Activated CD4-positive, alpha-beta T cell treated with anti-CD3 and anti-CD28 coated beads for 24 hours (primary cell): Measurements from ENCODE around the gene SPACA9.
A peak's percentile ranks its signal among the peaks of the same experiment; 100 is the strongest.

Source experiments
- DNase-seq, 2 donors: peaks; one replicate each; pipeline ENCODE4 v3.0.0-alpha.2; 2020; ENCODE audit warnings: low read depth in 2 of 2

Gene SPACA9

DNA sequence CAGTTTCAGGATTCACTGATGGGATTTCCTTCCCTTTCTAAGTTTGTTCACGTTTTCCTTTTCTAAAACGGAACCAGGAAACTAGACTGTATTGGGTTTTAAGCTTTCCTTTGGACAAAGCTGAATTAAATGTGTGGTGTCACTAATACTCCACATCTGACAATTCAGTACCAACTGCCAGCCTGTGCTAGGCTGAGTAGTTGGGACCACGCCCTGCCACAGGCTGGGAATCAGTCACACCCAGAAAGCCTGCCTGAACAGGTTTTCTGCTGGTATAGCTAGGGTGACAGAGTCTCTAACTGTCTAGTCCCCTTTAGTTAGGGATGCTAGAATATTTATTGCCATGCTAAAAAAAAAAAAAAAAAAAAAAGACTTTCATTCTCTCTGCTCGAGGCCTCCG is 15.6 kb downstream of the SPACA9 start:
- no peak for DNase-seq

DNA sequence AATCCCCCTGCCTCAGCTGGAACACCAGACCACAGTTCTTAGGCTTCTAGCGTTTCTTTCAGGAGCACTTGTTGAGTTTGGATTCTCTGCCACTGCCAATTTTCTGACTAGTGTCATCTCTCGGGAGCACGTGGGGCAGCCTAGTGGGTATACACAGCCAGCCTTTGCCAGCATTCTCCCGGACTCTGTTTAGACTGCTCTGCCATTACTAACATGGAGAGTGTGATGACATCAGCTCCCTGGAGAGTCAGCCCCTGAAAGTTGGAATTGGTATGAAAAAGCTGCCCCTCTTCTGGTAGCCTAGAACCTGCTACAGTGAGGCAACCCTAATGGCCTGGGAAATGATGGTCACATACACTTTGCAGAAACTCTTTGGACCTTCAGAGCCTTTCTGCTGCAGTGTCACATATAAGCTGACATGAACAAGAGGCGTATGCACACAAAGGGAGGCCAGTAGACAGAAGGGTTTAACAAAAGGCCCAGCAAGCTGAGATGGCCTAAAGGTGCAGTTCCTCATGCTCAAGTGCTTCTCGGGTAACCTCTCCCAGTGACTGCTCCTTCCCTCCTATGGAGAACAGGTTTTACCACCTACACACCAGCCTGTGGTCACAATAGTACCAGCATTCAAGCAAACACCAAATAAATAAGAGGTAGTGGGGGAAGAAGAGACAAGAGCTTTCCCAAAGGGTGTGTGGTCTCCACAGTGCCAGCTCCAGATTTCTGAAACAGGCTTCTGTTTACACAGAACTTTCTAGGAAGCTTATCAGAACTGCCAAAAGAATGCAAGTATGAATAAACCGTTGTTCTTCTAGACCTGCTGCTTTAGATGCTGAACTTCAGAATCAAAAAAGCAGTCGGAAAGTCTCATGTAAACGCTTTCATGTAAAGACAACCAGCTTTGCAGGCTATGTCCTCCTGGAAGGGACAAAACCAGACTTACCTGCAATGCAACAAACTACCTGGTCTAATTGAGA is 16.5 kb downstream of the SPACA9 start:
- no peak for DNase-seq

DNA sequence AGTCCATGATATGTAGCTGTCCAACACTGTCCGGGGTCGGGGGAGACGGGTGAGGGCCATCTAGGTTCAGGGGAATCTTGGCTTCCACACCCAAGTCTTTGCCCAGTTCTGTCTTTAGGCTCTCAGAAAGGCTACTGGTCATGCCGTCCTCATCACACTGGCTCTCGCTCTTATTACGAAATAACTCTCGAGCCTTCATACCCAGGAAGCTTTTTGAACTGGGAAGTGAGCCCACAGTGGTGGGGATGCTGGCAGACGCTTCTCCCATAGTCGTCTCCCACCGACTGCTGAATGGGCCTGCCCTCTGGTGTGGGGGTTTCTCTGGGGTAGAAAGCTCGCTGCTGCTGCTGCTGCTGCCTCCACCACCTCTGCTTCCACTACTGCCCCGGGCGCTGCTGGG is 17.6 kb downstream of the SPACA9 start:
- no peak for DNase-seq

DNA sequence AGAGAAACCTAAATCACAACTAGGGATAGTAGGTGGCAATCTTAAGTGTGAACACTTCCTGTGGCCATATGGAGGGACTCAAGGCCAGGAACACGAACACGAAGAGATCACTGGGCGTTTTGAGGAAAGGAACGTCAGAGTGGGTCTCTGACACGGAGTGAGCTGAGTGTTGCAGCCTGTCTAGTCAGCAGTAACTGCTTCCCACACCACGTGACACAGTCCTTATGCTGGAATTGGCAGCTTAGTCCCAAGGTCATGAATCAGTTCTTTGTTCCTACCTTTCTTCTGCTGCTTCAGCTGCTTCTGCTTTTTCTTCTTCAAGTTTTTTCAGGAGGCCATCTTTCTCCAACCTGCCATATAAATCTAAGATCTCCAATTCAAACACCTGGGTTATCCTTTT is 18.2 kb downstream of the SPACA9 start:
- DNase-seq: no peak

DNA sequence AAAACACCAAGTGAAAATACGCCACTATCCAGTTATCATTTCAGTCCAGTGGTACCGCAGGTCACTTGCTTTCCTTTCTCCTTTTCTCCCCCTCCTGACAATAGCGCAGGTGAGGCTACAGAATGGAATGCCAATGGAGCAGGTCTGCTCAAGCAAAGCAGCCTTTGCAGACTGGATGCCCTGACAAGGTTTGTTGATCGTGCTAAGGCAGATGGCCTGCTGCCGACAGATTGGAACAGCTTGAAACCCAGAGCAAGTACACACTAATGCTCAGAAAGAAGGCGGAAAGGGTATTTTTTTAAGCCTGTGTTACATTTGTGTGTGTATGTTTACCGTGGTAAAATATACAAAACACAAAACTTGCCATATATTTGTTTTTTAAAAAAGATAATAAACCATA is 19.4 kb downstream of the SPACA9 start:
- no peak for DNase-seq

DNA sequence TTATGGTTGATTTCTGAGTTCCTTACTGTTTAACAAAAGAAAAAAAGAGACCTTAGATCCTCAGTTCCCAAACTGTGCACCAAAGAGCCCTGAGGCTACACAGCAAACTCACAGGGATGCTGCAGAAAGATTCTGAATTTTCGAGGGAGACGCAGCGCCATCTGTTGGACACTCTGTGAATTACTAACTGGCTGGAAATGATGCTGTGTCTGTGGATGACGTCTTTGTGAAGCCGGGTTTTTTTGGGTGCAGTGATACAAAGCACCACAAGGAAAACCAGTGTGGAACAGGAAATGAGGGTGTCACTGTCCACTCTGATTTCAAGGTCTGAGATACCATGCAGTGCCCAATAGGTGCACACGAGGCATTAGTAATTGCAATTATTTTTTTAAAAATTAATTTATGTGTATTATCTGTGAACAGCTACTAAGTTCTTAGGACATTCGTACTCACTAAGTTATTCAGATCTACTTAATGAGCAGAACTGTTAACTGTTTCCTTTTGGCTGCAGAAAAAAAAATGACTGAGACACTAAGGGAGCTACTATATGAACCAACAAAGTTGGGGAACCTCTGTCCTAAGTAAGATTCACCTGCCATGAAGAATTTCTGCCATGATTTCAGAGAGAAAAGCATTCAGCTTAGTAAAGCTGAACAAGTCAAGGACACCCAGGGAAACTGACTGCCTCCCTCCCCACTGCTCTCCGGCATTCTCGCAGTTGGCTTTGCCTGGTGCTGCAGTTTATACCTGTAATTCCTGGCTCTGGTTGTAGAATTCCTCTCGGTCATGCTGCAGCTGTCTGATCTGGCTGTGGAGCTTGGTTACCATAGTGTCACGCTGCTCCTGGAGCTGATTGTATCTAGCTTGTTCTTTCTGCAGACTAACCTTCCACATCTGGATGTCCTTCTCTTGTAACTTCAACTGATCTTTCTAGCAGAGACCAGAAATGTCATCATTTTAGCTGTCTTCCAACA is 23.4 kb downstream of the SPACA9 start:
- peak; percentile 63 to 66 for DNase-seq

DNA sequence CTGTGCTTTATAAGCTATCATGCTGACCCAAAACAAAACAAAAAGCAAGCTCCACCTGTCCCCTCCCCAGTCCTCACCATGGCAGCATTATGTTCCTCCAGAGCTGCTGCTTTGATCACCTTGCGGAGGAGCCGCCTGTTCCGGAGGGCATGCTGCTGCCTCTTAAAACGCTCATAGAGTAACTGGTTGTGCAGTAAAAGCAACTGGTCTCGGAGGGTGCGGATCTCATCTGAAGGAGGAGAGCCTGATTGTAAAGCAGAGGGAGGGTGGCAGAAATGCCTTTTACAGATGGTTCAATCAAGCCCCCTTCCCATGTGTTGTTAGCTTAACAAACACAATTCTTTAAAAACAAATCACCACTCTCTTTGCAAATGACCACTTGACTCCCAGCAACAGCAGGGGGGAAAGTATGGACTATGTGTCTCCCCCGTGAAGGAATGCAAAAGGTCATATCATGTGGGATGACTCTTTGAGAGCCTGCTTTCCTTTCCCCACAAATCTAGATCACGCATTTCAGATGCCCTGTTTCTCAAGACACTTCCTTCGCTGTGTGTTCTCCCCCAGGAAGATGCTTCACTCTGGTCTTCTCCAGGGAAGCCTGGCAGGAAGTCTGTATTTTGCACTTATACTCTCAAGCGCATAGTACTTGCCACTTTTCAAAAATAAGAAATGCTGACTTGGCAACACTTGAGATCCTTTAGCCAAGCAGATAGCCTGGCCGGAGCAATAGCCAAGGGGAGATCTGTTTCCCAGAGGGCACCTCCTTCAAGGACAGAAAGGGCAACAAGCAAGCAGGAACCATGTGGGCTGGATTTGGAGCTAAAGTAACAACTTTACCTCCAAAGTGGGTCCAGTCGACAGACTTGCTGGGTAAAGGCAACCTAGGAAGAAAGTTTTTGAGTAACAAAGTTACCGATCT is 25.1 kb downstream of the SPACA9 start:
- DNase-seq: no peak

DNA sequence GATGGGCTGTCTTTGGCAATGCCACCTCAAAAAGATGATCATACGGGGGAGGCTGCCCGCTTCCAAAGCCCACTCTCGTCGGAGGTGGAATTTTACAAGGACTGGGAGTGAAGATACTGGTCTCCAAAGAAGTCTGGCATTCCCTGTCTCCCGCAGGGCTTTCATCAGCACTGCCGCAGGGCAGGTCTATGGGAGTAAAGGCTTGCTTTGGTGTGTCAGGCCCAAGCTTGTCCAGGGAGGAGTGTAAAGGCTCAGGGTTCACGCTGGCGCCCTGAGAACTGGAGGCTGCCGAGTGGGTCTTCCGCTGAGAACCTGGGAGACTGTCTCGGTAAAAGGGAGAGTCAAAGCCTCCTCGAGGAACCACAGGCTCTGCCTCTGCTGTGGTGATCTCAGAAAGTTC is 27.0 kb downstream of the SPACA9 start:
- DNase-seq: no peak

DNA sequence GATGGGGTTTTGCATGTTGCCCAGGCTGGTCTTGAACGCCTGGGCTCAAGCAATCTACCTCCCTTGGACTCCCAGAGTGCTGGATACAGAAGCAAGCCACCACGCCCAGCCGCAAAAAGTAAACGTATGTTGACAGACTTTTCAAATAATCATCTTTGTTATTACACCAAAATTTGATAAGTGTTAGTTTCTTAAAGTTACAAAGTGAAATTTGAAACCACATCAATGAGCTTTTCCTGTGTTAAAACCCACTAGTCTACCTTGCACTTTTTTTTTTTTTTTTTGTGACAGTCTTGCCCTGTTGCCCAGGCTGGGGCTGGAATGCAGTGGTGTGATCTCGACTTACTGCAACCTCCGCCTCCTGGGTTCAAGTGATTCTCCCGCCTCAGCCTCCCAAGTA is 29.9 kb downstream of the SPACA9 start:
- no peak for DNase-seq

DNA sequence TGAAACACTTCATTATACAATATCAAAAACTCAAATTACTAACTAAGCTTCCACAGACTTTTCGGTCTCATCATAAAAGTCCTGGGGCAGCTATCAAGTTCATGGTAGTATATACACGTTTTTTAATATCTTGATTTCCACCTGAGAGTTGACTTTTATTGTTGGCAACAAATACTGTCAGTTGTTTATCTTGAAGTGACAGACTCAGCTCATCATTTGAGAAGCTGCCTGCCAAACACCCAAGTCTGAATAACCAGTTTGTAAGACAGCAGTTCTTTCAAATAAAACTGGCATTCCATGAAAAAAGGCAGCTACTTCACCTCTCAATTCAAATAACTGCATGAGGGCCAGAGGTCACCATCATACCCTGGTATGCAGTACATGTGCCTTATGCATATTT is 30.6 kb downstream of the SPACA9 start:
- no peak for DNase-seq

DNA sequence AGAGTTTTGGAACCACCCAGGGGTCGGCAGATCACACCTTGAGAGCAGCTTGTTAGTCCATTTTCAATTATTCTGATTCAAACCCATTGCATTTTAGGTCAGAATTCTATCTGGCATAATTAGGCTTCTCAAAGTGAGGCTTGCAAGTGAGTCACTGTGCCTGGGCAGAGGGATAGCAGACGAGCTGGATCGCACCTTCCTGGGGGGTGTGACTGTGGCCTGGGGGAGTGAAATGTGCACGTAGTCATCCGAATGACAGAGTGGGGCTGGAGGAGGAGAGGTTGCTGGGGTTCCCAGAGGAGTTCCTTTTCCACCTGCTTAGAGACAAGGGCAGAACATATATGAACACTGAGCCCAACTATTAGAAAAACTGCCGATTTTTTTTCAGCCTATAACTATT is 31.7 kb downstream of the SPACA9 start:
- no peak for DNase-seq

DNA sequence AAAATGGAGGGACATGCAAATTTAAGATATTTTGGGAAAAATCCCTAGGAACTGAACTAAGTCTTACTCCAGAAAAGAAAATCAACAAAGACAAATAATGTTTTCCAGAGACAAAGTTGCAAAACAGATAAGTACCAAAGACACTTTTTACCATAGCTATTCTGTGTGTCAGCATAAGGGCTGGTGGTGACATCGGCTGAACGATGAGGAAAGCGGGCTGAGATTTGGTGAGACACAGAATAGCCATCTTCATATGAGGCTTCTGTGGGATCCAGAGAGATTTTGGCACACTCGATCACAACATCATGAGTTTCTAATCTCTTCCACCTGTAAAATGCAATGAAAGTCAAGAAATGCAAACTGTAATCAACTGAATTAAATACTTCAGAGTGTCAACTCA is 33.4 kb downstream of the SPACA9 start:
- no peak for DNase-seq

DNA sequence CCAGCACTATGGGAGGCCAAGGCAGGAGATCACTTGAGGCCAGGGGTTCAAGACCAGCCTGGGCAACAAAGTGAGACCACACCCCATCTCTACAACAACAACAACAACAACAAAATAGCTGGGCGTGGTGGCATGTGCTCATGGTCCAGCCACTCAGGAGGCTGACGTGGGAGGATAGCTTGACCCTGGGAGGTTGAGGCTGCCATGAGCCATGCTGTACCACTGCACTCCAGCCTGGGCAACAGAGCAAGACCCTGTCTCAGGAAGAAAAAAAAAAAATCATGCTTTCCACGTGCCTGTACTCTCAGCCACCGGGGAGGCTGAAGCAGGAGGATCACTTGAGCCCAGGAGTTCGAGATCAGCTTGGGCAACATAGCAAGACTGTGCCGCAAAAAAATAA is 36.2 kb downstream of the SPACA9 start:
- DNase-seq: no peak

DNA sequence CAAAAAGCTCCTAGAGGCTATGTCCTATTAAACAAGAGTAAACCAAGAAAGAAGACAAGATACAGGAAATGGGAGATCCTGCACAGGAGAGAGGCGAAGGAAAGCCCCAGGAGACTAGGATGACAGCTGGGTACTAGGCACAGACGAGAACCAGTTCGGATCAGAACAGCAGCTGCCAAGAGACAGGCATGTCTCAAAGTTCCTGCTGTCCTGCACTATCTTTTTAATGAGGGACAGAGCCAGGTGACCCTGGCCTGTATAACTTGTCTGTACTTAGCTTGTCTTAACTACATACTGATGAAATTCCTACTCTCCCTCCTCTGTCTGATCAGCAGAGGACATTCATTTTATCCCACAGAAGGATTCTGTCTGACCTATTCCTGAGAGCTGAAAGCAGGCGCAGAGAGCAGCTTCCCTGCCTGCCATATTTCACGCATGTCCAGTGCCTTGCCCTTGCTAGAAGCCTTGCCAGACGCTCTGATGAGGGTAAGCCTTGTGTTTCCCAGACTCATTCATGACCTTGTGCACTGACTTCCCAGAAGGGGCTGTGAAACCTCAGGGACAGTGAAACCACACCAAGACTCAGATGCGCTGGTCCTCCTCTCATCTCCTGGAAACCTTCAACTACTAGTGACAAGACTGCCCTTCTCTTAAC is 41.0 kb downstream of the SPACA9 start:
- no peak for DNase-seq

DNA sequence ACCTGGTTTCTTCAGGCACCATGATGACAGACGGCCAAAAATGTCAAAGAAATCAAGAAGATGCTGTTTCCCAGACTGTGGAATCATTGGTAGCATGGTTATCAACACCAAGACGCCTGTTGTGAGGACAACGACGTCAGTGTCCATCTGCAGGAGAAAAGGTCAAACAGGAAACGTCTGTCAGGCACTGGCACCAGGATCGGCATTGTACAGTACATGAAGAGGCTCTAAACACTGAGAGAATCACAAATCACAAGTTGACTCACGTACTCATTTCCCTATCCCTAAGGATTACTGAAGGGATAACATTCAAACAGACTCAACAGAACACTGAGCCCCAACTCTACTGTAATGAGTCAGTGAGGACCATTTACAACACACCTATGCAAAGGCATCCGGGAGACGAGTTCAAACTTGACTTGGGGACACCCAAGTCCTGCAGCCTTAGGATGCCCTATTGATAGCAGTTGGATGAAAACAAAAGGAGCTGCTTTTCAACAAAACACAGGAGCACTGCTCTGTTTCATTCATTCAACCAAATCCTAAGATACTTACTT is 44.7 kb downstream of the SPACA9 start:
- DNase-seq: no peak

DNA sequence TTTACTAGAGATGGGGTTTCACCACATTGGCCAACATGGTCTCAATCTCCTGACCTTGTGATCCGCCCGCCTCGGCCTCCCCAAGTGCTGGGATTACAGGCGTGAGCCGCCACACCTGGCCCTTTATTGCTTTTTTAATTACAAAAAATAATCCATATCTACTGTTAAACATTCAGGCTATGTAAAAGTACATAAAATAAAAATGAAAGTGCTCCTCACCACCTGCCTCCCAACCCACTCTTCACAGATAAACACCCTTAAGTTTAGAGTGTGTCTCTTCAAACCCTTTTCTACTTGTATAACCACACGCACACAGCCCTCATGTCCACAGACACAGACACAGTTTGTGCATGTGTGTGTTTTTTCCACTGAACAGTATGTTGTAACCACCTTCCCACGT is 49.0 kb downstream of the SPACA9 start:
- no peak for DNase-seq

DNA sequence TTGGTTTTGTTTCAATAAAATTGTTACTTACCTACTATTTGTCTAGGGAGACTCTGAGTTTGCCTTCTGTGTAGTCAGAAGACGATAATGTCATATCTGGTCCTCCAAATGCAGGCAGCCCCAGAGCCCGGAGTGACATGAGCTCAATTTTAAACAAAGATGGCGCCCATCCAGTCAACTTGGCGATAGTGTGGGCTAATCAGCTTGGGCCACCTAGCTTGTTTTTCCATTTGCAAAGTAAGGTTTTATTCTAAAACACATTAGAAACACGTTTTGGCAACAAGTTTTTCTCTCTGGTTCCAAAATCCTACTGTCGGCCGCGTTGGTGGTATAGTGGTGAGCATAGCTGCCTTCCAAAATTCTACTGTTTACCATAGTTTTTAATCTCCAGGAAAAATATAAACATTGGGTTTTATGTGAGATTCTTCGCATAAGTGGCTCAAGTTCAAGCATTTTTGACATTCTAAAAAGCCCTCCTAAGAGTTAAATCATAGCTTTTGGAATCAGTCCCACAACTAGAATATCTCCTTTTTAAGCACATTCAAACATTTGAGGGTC is 52.6 kb downstream of the SPACA9 start:
- DNase-seq: no peak

DNA sequence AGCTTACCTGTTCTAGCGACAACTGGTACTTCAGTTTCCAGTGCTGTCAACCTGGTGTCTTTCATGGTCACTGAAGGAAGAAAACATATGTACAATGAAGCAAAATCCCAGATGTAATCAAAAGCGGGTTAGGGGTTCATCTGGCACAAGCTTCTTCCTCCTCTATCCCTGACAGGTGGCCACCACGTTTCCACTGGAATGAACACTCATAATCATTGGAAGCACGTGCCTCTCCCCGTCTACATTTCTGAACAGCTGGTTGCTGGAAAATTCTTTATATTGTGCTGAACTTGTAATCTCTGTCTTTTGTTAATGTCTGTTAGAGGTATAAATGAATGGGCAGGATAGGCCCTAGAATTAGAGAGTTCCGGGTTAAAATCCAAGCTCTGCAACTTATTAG is 56.3 kb downstream of the SPACA9 start:
- DNase-seq: no peak

DNA sequence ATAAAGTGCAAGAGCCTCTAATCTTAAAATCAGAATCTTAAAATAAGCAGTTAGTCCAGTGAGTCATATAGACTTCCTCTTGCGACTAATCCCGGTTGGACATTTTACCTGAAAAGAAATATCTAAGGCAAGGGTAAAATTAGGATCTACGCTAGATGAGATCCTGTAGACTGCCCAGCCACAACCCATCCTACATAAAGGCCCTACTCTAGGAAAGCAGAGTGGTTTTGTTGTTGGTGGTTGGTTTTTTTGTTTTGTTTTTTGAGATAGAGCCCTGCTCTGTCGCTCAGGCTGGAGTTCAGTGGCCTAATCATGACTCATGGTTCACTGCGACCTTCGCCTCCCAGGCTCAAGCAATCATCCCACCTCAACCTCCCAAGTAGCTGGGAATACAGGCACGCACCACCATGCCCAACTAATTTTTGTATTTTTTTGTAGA is 58.8 kb downstream of the SPACA9 start:
- DNase-seq: no peak

DNA sequence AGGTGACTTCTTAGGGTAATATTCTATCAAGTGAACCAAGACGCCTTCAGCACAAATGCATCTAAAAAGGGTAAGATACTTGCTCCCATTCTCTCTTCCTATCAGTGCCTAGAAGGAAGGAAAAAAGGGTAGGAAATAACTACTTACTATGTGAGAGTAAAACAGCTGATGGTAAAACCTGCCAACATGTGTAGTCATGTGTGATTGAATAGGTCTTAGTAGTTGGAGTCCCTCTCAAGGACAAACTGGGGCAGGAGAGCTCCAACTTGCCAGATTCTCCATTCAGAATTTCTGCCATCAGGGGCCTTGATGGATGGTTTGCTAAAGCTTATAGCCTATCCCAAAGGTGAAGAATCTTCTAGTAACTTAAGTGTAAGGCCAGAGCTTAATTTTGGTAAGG is 60.5 kb downstream of the SPACA9 start:
- no peak for DNase-seq
